HS-27A (cell line): Measurements from ENCODE around the gene ABCC9.
A peak's percentile ranks its signal among the peaks of the same experiment; 100 is the strongest.

Experiments
- DNase-seq: peaks from one replicate; pipeline ENCODE4 v3.0.0-alpha.2; 2012; ENCODE audit warnings: low read depth, missing footprints

ABCC9 gene

GRCh38 chr12:21877293-21877982 lies 63.8 kb downstream of the ABCC9 start:
- no peak for DNase-seq

- DNase-seq: no peak
These were observed 75.4 kb downstream of the ABCC9 start for GRCh38 chr12:21865846-21866245.

- DNase-seq: no peak
These were observed 80.7 kb downstream of the ABCC9 start for GRCh38 chr12:21860534-21860933.

- DNase-seq: no peak
These were observed 81.1 kb downstream of the ABCC9 start for GRCh38 chr12:21860128-21860527.

- peak; percentile 64 for DNase-seq
These were observed 89.0 kb downstream of the ABCC9 start for GRCh38 chr12:21852251-21852650.

- no peak for DNase-seq
These were observed 90.1 kb downstream of the ABCC9 start for GRCh38 chr12:21851151-21851550.

GRCh38 chr12:21850419-21850818 lies 90.8 kb downstream of the ABCC9 start:
- DNase-seq: no peak

- DNase-seq: no peak
These were observed 91.3 kb downstream of the ABCC9 start for GRCh38 chr12:21849878-21850277.

GRCh38 chr12:21848192-21848591 lies 93.0 kb downstream of the ABCC9 start:
- no peak for DNase-seq

- no peak for DNase-seq
These were observed 97.4 kb downstream of the ABCC9 start for GRCh38 chr12:21843795-21844194.

GRCh38 chr12:21839776-21840175 lies 101.5 kb downstream of the ABCC9 start:
- no peak for DNase-seq

- DNase-seq: no peak
These were observed 103.4 kb downstream of the ABCC9 start for GRCh38 chr12:21837847-21838246.

GRCh38 chr12:21831791-21832344 lies 109.4 kb downstream of the ABCC9 start:
- DNase-seq: no peak

GRCh38 chr12:21828779-21829178 lies 112.4 kb downstream of the ABCC9 start:
- DNase-seq: no peak

GRCh38 chr12:21828136-21828775 lies 113.0 kb downstream of the ABCC9 start:
- no peak for DNase-seq

- no peak for DNase-seq
These were observed 114.1 kb downstream of the ABCC9 start for GRCh38 chr12:21827083-21827482.

- DNase-seq: no peak
These were observed 114.7 kb downstream of the ABCC9 start for GRCh38 chr12:21826618-21826910.

- DNase-seq: no peak
These were observed 115.2 kb downstream of the ABCC9 start for GRCh38 chr12:21825886-21826617.

- DNase-seq: no peak
These were observed 117.6 kb downstream of the ABCC9 start for GRCh38 chr12:21823581-21823980.

GRCh38 chr12:21819678-21820077 lies 121.5 kb downstream of the ABCC9 start:
- no peak for DNase-seq

GRCh38 chr12:21819236-21819635 lies 122.0 kb downstream of the ABCC9 start:
- DNase-seq: peak; percentile 35

- DNase-seq: no peak
These were observed 122.6 kb downstream of the ABCC9 start for GRCh38 chr12:21818627-21819026.
